ENCODE data around the gene PIP5K1B.

DNA sequence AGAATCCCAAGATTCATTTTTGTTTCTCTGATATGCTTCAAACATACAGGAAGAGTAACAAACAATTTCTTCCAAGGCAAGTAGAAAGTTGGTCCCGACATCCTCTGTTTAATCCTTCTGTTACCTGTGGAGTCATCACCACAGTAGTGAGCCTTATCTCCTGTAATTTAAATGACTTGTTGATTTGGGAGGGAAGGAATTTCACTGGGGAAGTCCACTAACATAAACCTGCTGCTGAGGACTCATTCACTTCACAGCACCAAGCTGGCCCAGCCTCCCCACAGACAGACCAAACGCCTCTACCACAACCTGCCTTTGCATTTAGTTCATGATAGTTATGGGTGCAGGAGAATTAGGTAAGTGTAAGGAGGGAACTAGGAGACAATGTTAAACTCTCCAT lies 245.6 kb downstream of the PIP5K1B start:
- TF ChIP-seq EZH2 (IDR thresholded peaks at IDR 0.05; ENCODE audit: low read length, unreplicated experiment) = no peak
- TF ChIP-seq, protein P1, sequence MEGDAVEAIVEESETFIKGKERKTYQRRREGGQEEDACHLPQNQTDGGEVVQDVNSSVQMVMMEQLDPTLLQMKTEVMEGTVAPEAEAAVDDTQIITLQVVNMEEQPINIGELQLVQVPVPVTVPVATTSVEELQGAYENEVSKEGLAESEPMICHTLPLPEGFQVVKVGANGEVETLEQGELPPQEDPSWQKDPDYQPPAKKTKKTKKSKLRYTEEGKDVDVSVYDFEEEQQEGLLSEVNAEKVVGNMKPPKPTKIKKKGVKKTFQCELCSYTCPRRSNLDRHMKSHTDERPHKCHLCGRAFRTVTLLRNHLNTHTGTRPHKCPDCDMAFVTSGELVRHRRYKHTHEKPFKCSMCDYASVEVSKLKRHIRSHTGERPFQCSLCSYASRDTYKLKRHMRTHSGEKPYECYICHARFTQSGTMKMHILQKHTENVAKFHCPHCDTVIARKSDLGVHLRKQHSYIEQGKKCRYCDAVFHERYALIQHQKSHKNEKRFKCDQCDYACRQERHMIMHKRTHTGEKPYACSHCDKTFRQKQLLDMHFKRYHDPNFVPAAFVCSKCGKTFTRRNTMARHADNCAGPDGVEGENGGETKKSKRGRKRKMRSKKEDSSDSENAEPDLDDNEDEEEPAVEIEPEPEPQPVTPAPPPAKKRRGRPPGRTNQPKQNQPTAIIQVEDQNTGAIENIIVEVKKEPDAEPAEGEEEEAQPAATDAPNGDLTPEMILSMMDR (conservative IDR thresholded peaks at IDR 0.05; ENCODE audit: low read depth, low read length) = no peak

Measured in PC-3 (cell line).